CD4-positive, alpha-beta T cell (primary cell): Measurements from ENCODE around the gene AFDN. TPM values are rescaled to one million over a fixed set of nuclear protein-coding genes. Genes with fewer than 3 reads are reported as not detected.

Source experiments
- ATAC-seq: fragments of 200-7000 bp; cut with Tn5 transposase; one replicate; pipeline ENCODE4 v1.10.0; 2022; ENCODE audit warnings: mild to moderate bottlenecking; ENCODE audit not compliant: poor library complexity
- CTCF ChIA-PET: fragments of 350-600 bp; sonication (Branson Sonifier 250); formaldehyde crosslinking; loops from one replicate; lab custom pipeline; 2021; ENCODE audit warnings: antibody characterized with exemption, inconsistent platforms; lab: Charles Lee
- POLR2A ChIA-PET: fragments of 350-600 bp; sonication (Branson Sonifier 250); formaldehyde crosslinking; loops from one replicate; lab custom pipeline; 2021; ENCODE audit warnings: antibody characterized with exemption, inconsistent platforms; lab: Charles Lee
- DNase-seq, 14 experiments: peaks; one replicate each; pipeline ENCODE4 v3.0.0-alpha.2; 2013 to 2020; ENCODE audit warnings: mixed read lengths in 2 of 14
- H3K27ac ChIP-seq, 2 donors: one replicate each; pipeline versions ENCODE4 v1.5.1 to v1.7.0; 2013; ENCODE audit warnings: low read length in 2 of 2, low read depth in 1 of 2, mild to moderate bottlenecking in 1 of 2
- H3K27me3 ChIP-seq, 2 experiments: 1 replicate in 1 of 2; 2 replicates in 1 of 2; pipeline versions ENCODE4 v1.6.1 to v1.7.0; 2013; ENCODE audit warnings: low read length in 2 of 2, control low read depth in 1 of 2, mild to moderate bottlenecking in 1 of 2, moderate library complexity in 1 of 2; ENCODE audit not compliant: insufficient read depth in 2 of 2, control insufficient read depth in 1 of 2
- H3K36me3 ChIP-seq: one replicate; pipeline ENCODE4 v1.6.1; 2013; ENCODE audit warnings: low read length, control low read depth; ENCODE audit not compliant: insufficient read depth
- H3K4me1 ChIP-seq: one replicate; pipeline ENCODE4 v1.6.1; 2013; ENCODE audit warnings: low read length, control low read depth; ENCODE audit not compliant: insufficient read depth
- H3K4me3 ChIP-seq: one replicate; pipeline ENCODE4 v1.5.1; 2013; ENCODE audit warnings: mild to moderate bottlenecking, low read length, moderate library complexity
- H3K9me3 ChIP-seq, 2 experiments: 1 replicate in 1 of 2; 2 replicates in 1 of 2; pipeline versions ENCODE4 v1.6.1 to v1.7.0; 2013; ENCODE audit warnings: low read length in 2 of 2, mild to moderate bottlenecking in 2 of 2, control low read depth in 1 of 2, moderate library complexity in 1 of 2; ENCODE audit not compliant: control insufficient read depth in 1 of 2, insufficient read depth in 1 of 2
- H3K27ac Mint-ChIP-seq: one replicate; pipeline ENCODE4 v1.8.0; 2020; ENCODE audit warnings: mixed read lengths
- H3K27me3 Mint-ChIP-seq: one replicate; pipeline ENCODE4 v1.8.0; 2021; ENCODE audit warnings: mixed read lengths
- H3K36me3 Mint-ChIP-seq: one replicate; pipeline ENCODE4 v1.8.0; 2021; ENCODE audit warnings: low read depth, mixed read lengths
- H3K4me1 Mint-ChIP-seq: one replicate; pipeline ENCODE4 v1.8.0; 2021; ENCODE audit warnings: low read depth, mixed read lengths
- H3K4me3 Mint-ChIP-seq: one replicate; pipeline ENCODE4 v1.8.0; 2020; ENCODE audit warnings: mild to moderate bottlenecking, mixed read lengths
- H3K9me3 Mint-ChIP-seq: one replicate; pipeline ENCODE4 v1.8.0; 2020; ENCODE audit warnings: mixed read lengths
- CTCF ChIP-seq: fragments of 200-600 bp; IDR thresholded peaks from one replicate; pipeline ENCODE4 v1.8.0; 2022; ENCODE audit warnings: antibody characterized with exemption, mild to moderate bottlenecking
- intact Hi-C, 2 experiments: fragments of 100-400 bp; cut with DNase I in 1 of 2; cut with micrococcal nuclease in 1 of 2; formaldehyde crosslinking; loops; one replicate each; pipeline versions ENCODE4 v1.15.1 to v1.9.0; 2023 to 2025; cut with DNase I, micrococcal nuclease
- total RNA-seq, 174 experiments: library from RNA in 2 of 174; stranded (reverse) in 2 of 174; gene quantifications; one replicate each; pipeline ENCODE4 v1.2.3 and lab custom pipeline; 2021 to 2026

Gene AFDN
- total RNA-seq, 2 experiments from 2014 or later, result 9.1 to 10.2 TPM

DNA sequence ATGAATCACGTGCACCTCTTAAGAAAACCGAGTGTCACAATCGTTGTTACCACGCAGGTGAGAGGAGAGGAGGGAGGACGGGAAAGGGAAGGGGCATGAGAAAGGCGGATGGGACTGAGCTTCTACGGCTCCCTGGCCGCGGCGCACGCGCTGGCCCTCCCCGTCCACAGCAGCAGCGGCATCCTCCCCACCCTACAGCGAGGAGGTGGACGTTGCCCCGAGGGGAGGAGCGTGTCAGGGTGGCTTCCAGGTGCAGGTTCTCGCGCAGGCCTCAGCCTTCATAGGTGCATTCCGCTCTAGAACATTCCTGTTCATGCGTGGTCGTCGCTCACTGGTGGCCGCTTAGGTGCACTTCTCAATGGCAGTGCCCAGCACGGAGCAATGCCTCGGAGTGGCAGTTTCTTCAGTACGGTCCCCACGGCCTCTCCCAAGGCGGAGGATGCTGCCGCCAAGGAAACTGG is 29.7 kb upstream of the AFDN start:
- Mint-ChIP-seq H3K27ac (no peak overlapping the region), H3K36me3 (no peaks in the 10 kb centered on the region), H3K9me3 (no peaks in the 10 kb centered on the region), H3K27me3 (peaks cover 78% of the 10 kb centered on the region), H3K4me1 (peaks cover 4% of the 10 kb centered on the region), H3K4me3 (no peak overlapping the region)
- H3K4me1 ChIP-seq, result peaks cover 15% of the 10 kb centered on the region
- no peak overlapping the region for H3K27ac ChIP-seq
- peaks cover 0 to 10% of the 10 kb centered on the region in 2 experiments for H3K9me3 ChIP-seq
- intact Hi-C loops, result no loop called here
- CTCF ChIA-PET, result no interaction called here
- no peaks in the 10 kb centered on the region for H3K36me3 ChIP-seq
- DNase-seq (no peak), ATAC-seq (no peak)
- POLR2A ChIA-PET, result no interaction called here
- no peak for TF ChIP-seq CTCF
- H3K4me3 ChIP-seq, result no peak overlapping the region
- peaks cover 33 to 50% of the 10 kb centered on the region in 2 experiments for H3K27me3 ChIP-seq

- Mint-ChIP-seq H3K27me3 (peaks cover 79% of the 10 kb centered on the region), H3K27ac (no peak overlapping the region), H3K4me1 (peaks cover 4% of the 10 kb centered on the region), H3K4me3 (no peak overlapping the region), H3K9me3 (no peaks in the 10 kb centered on the region), H3K36me3 (no peaks in the 10 kb centered on the region)
- ATAC-seq (no peak), DNase-seq (no peak)
- Histone ChIP-seq H3K27me3 (peaks cover 35 to 50% of the 10 kb centered on the region in 2 experiments), H3K9me3 (peaks cover 0 to 10% of the 10 kb centered on the region in 2 experiments), H3K4me3 (no peak overlapping the region), H3K27ac (no peak overlapping the region), H3K36me3 (no peaks in the 10 kb centered on the region), H3K4me1 (peaks cover 15% of the 10 kb centered on the region)
- ChIA-PET POLR2A (no interaction called here), CTCF (no interaction called here)
- intact Hi-C loops, result no loop called here
- TF ChIP-seq CTCF, result no peak
These were observed 29.0 kb upstream of the AFDN start for GRCh38 chr6:167797476-167798265.

DNA sequence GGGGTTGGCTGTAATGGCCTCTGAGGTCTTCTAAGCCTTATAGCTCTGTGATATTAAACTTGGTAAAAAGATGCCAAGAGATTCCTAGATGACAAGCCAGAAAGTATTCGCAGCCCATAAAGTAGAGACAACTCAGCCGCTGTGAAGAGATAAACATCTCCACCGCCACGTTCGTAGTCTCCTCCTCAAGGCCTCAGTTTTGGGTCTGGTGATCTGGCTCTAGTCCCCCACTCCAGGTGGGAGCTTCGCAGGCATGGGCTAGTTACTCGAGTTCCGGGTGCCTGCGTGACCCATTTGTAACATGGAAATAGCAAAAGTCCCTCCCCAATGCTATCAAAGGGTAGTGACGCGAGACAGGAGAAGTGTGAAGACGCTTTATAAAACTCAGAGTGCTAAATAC is 28.3 kb upstream of the AFDN start:
- peaks cover 0 to 10% of the 10 kb centered on the region in 2 experiments for H3K9me3 ChIP-seq
- H3K27ac ChIP-seq, result no peak overlapping the region
- TF ChIP-seq CTCF, result no peak
- Mint-ChIP-seq H3K9me3 (no peaks in the 10 kb centered on the region), H3K27me3 (peaks cover 82% of the 10 kb centered on the region), H3K4me3 (no peak overlapping the region), H3K27ac (no peak overlapping the region), H3K4me1 (peaks cover 4% of the 10 kb centered on the region), H3K36me3 (no peaks in the 10 kb centered on the region)
- H3K36me3 ChIP-seq, result no peaks in the 10 kb centered on the region
- ChIA-PET CTCF (no interaction called here), POLR2A (no interaction called here)
- intact Hi-C loops, result no loop called here
- H3K4me1 ChIP-seq, result peaks cover 15% of the 10 kb centered on the region
- no peak overlapping the region for H3K4me3 ChIP-seq
- no peak for ATAC-seq
- H3K27me3 ChIP-seq, result peaks cover 37 to 50% of the 10 kb centered on the region in 2 experiments
- no peak for DNase-seq
